ENCODE data around the gene PRRX2.

DNA sequence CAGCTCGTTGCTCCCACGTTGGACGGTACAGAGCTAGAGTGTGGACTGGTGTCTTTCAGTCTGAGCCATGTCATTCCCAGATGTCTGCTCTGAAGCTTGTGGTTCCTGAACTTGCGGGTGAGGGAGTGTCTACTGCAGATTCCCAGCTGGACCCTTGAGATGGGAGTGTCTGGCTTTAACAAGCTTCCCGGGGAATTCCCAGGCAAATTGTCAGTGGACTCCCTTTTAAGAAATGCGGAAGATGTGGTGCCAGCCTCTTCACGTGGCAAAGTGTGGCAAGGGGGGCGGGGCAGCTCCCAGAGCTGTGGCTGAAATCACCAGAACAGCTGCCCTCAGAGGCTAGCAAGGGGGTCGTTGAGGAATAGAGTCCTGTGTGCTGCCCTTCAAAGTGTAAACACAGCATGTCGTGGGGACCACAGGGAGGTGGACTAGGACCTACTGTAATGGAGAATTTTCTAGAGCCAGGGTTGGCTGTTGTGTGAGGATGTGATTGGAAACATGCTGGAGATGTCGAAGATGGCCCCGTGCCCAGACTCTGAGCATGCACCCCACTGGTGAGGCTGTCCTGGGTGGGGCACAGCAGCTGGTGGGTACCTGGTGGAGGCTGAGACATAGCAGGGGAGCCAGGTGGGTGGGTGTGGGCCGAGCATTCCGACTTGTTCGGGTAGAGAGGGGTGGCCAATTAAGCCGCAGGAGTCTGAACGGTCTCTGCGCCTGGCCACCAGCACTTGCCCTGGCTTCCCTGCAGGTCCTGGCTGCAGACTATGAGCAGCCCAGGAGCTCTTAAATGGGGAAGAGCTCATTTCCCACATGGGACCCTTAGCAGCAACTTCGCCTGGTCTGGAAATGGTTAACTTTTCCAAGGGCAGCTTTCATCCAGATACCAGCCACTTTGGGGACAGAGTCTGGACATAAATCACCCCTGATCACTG lies 37.4 kb downstream of the PRRX2 start:
- TF ChIP-seq, protein P1, sequence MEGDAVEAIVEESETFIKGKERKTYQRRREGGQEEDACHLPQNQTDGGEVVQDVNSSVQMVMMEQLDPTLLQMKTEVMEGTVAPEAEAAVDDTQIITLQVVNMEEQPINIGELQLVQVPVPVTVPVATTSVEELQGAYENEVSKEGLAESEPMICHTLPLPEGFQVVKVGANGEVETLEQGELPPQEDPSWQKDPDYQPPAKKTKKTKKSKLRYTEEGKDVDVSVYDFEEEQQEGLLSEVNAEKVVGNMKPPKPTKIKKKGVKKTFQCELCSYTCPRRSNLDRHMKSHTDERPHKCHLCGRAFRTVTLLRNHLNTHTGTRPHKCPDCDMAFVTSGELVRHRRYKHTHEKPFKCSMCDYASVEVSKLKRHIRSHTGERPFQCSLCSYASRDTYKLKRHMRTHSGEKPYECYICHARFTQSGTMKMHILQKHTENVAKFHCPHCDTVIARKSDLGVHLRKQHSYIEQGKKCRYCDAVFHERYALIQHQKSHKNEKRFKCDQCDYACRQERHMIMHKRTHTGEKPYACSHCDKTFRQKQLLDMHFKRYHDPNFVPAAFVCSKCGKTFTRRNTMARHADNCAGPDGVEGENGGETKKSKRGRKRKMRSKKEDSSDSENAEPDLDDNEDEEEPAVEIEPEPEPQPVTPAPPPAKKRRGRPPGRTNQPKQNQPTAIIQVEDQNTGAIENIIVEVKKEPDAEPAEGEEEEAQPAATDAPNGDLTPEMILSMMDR (tag by site-specific recombination; IDR thresholded peaks at IDR 0.05), result no peak
- no peak for TF ChIP-seq ZBTB11 (tag by site-specific recombination; conservative IDR thresholded peaks at IDR 0.05; ENCODE audit: low read depth)

Measured in HEK293 (cell line).